Mesenchymal stem cell (in vitro differentiated cells and primary cell): ENCODE results near the gene DONSON.

Source experiments
- DNase-seq: peaks from one replicate; pipeline ENCODE4 v3.0.0-alpha.2; 2013
- H2AFZ ChIP-seq: one replicate; pipeline ENCODE4 v1.6.1; 2013; ENCODE audit warnings: low read depth, mild to moderate bottlenecking, control low read depth, inconsistent platforms, low read length, moderate library complexity
- H2AK5ac ChIP-seq: 2 replicates; pipeline ENCODE4 v1.6.1; 2013; ENCODE audit warnings: low read length, moderate library complexity, mild to moderate bottlenecking, inconsistent platforms; ENCODE audit not compliant: severe bottlenecking
- H2BK120ac ChIP-seq: one replicate; pipeline ENCODE4 v1.6.1; 2013; ENCODE audit warnings: low read depth, mild to moderate bottlenecking, inconsistent platforms, low read length, moderate library complexity
- H2BK12ac ChIP-seq, 2 experiments: one replicate each; pipeline ENCODE4 v1.6.1; 2013; ENCODE audit warnings: inconsistent platforms in 2 of 2, low read length in 2 of 2, mild to moderate bottlenecking in 2 of 2, moderate library complexity in 2 of 2, control low read depth in 1 of 2
- H2BK15ac ChIP-seq: one replicate; pipeline ENCODE4 v1.6.1; 2013; ENCODE audit warnings: mild to moderate bottlenecking, low read depth, inconsistent platforms; ENCODE audit not compliant: poor library complexity, severe bottlenecking
- H2BK5ac ChIP-seq: 2 replicates; pipeline ENCODE4 v1.6.1; 2013; ENCODE audit warnings: low read depth, mild to moderate bottlenecking, low read length, control low read depth, inconsistent platforms; ENCODE audit not compliant: poor library complexity, severe bottlenecking
- H3K14ac ChIP-seq, 2 experiments: one replicate each; pipeline ENCODE4 v1.6.1; 2013; ENCODE audit warnings: inconsistent platforms in 2 of 2, low read length in 2 of 2, control low read depth in 1 of 2, mild to moderate bottlenecking in 1 of 2, moderate library complexity in 1 of 2
- H3K18ac ChIP-seq, 2 experiments: one replicate each; pipeline ENCODE4 v1.6.1; 2013; ENCODE audit warnings: inconsistent platforms in 2 of 2, low read length in 2 of 2, control low read depth in 1 of 2, low read depth in 1 of 2, mild to moderate bottlenecking in 1 of 2
- H3K23ac ChIP-seq, 2 experiments: one replicate each; pipeline ENCODE4 v1.6.1; 2013; ENCODE audit warnings: inconsistent platforms in 2 of 2, low read length in 2 of 2, mild to moderate bottlenecking in 2 of 2, moderate library complexity in 2 of 2, control low read depth in 1 of 2
- H3K27ac ChIP-seq: 2 replicates; pipeline ENCODE4 v1.5.1; 2013; ENCODE audit warnings: mild to moderate bottlenecking, moderate library complexity, low read length, control low read depth, inconsistent platforms; ENCODE audit not compliant: poor library complexity, severe bottlenecking
- H3K27me3 ChIP-seq, 2 experiments: 2 replicates each; pipeline versions ENCODE4 v1.6.1 to v1.7.0; 2013; ENCODE audit warnings: low read length in 2 of 2, mild to moderate bottlenecking in 2 of 2, moderate library complexity in 2 of 2, control low read depth in 1 of 2, inconsistent platforms in 1 of 2; ENCODE audit not compliant: control insufficient read depth in 1 of 2, insufficient read depth in 1 of 2
- H3K36me3 ChIP-seq, 2 experiments: 2 replicates each; pipeline versions ENCODE4 v1.6.1 to v1.7.0; 2013; ENCODE audit warnings: low read length in 2 of 2, control low read depth in 1 of 2, inconsistent platforms in 1 of 2, low read depth in 1 of 2, mild to moderate bottlenecking in 1 of 2; ENCODE audit not compliant: insufficient read depth in 2 of 2, control insufficient read depth in 1 of 2
- H3K4ac ChIP-seq, 2 experiments: one replicate each; pipeline ENCODE4 v1.6.1; 2013; ENCODE audit warnings: inconsistent platforms in 2 of 2, low read length in 2 of 2, mild to moderate bottlenecking in 2 of 2, moderate library complexity in 2 of 2, control low read depth in 1 of 2, low read depth in 1 of 2
- H3K4me1 ChIP-seq: 2 replicates; pipeline ENCODE4 v1.6.1; 2013; ENCODE audit warnings: low read depth, low read length, control low read depth; ENCODE audit not compliant: control insufficient read depth, insufficient read depth
- H3K4me2 ChIP-seq: 2 replicates; pipeline ENCODE4 v1.6.1; 2013; ENCODE audit warnings: low read length, mild to moderate bottlenecking, inconsistent platforms; ENCODE audit not compliant: poor library complexity, severe bottlenecking
- H3K4me3 ChIP-seq, 2 experiments: 2 replicates each; pipeline versions ENCODE4 v1.5.1 to v1.7.0; 2013; ENCODE audit warnings: low read length in 2 of 2, mild to moderate bottlenecking in 2 of 2, control low read depth in 1 of 2, low read depth in 1 of 2; ENCODE audit not compliant: insufficient read depth in 1 of 2
- H3K79me1 ChIP-seq: replicated peaks from 2 replicates; pipeline ENCODE4 v1.6.1; 2013; ENCODE audit warnings: mild to moderate bottlenecking, control low read depth, low read length, inconsistent platforms; ENCODE audit not compliant: poor library complexity, severe bottlenecking
- H3K9ac ChIP-seq: 2 replicates; pipeline ENCODE4 v1.7.0; 2013; ENCODE audit warnings: mild to moderate bottlenecking, low read length, moderate library complexity
- H3K9me3 ChIP-seq: 2 replicates; pipeline ENCODE4 v1.7.0; 2013; ENCODE audit warnings: mild to moderate bottlenecking, low read length; ENCODE audit not compliant: control insufficient read depth
- H4K8ac ChIP-seq: one replicate; pipeline ENCODE4 v1.6.1; 2013; ENCODE audit warnings: inconsistent platforms, mild to moderate bottlenecking, low read length, moderate library complexity
- H4K91ac ChIP-seq: one replicate; pipeline ENCODE4 v1.6.1; 2013; ENCODE audit warnings: mild to moderate bottlenecking, low read length, inconsistent platforms
- WGBS: methylation state at CpG from one replicate; pipeline ENCODE4 v1.1.7; 2013; ENCODE audit warnings: mixed read lengths; 5-methylcytosine and 5-hydroxymethylcytosine counted together

Gene DONSON

DNA sequence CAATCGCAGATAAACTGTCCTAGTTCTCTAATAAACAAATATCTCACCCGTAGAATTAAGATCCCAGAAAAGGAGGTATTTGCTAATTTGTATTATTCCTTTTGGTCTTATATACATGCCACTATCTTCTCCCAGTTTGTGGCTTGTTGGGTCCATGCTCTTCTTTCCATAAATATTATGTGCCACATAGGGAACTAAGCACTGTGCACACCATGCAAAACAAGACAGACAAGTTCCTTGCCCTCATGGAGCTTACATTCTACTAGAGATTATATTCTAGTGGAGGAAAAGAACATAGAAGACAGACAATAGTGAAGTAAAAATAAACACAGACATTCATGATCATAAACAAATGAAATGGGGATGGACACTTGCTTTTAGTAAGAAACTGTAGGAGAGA, 51.3 kb downstream of the DONSON start:
- Histone ChIP-seq H3K4me1 (peaks cover 3% of the 10 kb centered on the region), H3K4me3 (no peak overlapping the region), H2AK5ac (no peak overlapping the region), H3K14ac (no peak overlapping the region), H3K18ac (no peak overlapping the region), H3K36me3 (peaks cover 27 to 67% of the 10 kb centered on the region in 2 experiments), H2BK5ac (no peak overlapping the region), H2BK12ac (no peak overlapping the region), H4K91ac (no peak overlapping the region), H2AFZ (no peak overlapping the region), H3K27me3 (no peaks in the 10 kb centered on the region), H3K9me3 (no peaks in the 10 kb centered on the region), H3K79me1 (peaks cover 24% of the 10 kb centered on the region), H3K4ac (no peak overlapping the region), H4K8ac (no peak overlapping the region), H3K23ac (no peak overlapping the region), H2BK120ac (no peak overlapping the region), H3K9ac (no peak overlapping the region), H3K27ac (no peak overlapping the region), H3K4me2 (no peak overlapping the region), H2BK15ac (no peak overlapping the region)
- no CpG with 5 or more reads among the region's 2 CpGs for WGBS
- no peak for DNase-seq

DNA sequence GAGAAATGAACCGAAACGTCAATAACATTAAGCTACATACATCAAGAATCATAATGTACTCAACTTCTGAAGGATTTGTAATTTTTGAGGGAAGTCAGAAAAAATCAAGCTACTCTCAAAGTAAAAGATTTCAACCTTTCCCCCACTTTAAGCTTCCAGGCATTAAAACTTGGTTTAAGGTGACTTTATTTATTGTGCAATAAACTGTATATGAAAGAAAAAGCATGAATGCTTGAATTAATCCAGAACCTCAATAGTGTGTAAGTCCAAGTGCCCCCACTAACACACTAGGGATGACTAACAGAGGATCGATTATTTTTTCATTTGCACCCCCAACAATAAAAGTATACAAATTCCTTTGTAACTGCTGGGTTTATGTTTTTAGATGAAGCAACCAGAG, 57.5 kb downstream of the DONSON start:
- H3K4me1 ChIP-seq = no peaks in the 10 kb centered on the region
- no peak overlapping the region for H3K4ac ChIP-seq
- no peak overlapping the region for H4K8ac ChIP-seq
- peaks cover 42 to 97% of the 10 kb centered on the region in 2 experiments for H3K36me3 ChIP-seq
- no peaks in the 10 kb centered on the region for H3K27me3 ChIP-seq
- no peak overlapping the region for H2BK12ac ChIP-seq
- H3K4me3 ChIP-seq = no peak overlapping the region
- H2BK15ac ChIP-seq = no peak overlapping the region
- no peak overlapping the region for H2BK120ac ChIP-seq
- no peak overlapping the region for H3K4me2 ChIP-seq
- no peak overlapping the region for H3K14ac ChIP-seq
- WGBS = no CpG with 5 or more reads among the region's 3 CpGs
- no peak overlapping the region for H4K91ac ChIP-seq
- no peaks in the 10 kb centered on the region for H3K9me3 ChIP-seq
- H3K18ac ChIP-seq = no peak overlapping the region
- H3K27ac ChIP-seq = no peak overlapping the region
- H3K9ac ChIP-seq = no peak overlapping the region
- no peak overlapping the region for H2BK5ac ChIP-seq
- no peak overlapping the region for H3K23ac ChIP-seq
- no peak for DNase-seq
- peaks cover 21% of the 10 kb centered on the region for H3K79me1 ChIP-seq
- H2AFZ ChIP-seq = no peak overlapping the region
- H2AK5ac ChIP-seq = no peak overlapping the region
